RPMI8226 (cell line): ENCODE data around the gene TRIOBP.
A peak's percentile ranks its signal among the peaks of the same experiment; 100 is the strongest.
"Not testable (repeated sequence)": the region's sequence is repeated elsewhere in the genome, so short reads cannot be mapped to it uniquely, and the experiment has no call there.

Source experiments
- DNase-seq: peaks from one replicate; pipeline ENCODE4 v3.0.0-alpha.2; 2015

Gene TRIOBP

DNA sequence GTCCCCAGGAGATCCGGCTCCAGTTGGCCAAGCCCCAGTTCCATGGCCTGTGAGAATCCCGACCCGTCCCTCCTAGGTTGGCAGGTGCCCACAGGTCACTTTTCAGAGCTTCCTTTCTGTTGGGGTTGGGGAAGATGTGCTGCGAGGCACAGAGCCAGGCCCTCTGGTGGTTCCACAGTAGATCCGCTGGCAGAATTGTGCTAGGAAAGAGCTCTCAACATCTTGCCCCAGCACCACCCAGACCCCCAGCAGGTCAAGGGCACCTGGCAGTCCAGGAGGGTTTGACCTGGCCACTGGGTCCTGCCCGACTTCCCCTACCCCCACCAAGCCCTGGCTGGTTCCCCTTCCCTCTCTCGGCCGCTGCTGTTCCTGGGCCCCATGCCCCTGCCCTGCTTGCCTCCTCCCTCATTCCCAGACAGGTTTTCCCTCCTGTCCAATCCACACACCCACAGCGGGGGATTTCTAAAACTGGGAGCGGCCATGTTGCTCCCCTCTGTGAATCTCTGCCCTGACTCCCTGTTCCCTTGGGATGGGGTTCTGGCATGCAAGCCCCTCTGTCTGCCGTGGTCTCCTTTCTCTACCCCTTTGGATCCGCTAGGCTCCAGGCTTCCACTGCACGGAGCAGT, 84.7 kb downstream of the TRIOBP start:
- peak; percentile 76 for DNase-seq

DNA sequence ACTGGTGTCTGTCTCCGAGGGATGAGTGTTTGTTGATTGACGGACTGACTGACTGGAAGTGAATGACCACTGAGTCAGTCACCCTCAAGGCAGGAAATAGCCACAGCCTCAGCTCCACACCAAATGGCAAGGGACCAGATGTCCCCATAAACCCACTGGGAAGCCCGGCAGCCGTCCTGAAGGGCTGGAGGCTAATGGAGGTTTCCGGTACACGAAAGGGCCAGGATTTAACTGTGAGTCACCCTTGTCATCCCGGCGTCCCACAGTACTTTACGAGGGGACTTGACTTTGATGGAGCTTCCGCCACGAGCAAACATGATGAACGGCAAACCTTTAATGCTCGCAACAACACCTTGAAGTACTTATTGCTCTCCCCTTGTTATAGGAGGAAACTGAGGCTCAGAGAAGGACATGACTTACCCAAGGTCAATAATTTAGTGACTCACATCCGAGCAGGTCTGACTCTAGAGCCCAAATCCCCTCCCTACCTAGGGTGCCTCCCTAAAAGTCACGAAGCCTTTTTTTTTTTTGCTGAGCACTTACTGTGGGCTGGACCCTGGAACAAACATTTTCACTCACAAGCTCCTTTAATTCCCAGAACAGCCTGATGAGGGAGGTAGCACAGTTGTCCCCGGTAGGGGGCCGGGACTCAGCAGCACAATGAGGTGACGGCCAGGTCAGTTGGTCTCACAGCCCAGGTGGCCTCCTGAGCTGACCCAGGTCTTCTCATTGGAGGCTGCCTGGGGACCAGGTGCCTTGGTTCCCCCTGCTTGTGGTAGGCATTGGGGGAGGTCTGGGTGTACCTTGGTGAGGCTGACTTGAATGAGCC, 85.7 kb downstream of the TRIOBP start:
- no peak for DNase-seq

DNA sequence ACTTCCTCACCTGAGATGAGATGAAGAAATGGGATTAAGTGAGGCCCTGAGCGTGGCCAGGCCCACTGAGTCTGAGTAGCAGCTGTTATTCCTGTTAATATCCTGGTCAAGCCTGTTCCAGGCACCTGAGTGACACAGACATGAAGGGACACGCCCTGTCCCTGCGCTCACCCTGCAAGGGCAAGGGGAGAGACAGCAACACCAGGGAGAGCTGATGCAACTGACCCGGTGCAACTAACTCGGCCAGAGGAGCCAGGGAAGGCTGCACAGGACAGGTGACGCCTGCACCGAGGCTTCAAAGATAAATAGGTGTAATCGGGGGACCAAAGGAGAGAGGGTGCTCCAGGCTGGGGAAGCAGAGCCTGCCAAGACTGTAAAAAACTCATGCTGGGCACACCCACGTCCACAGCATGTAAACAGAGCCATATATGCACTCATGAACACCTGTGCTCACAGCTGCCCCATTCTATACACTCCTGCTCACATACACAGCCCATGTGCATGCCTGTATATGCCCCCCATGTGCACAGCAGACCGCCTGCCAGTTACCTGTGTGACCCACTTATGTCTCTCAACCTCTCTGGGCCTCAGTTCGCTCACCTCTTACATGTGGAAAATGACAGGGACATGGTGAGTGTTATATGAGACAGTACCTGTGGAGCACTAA, 88.1 kb downstream of the TRIOBP start:
- DNase-seq: no peak

DNA sequence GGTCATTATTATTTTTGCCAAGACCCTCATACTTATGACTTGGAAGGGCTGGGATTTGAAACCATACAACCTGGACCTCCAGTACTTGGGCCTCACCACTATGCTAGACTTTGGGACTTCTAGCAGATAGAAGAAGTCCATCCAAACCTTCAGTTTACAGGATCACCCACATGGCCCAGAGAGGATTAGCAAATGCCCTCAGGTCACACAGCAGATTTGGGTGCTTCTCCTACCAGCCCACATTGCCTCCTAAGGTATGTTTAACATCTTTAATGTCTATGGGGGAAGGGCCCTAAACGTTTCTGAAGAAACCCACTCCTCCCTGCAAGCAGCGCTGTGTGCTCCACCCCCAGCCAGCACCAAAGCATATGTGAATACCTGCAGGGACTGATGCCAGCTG, 93.4 kb downstream of the TRIOBP start:
- no peak for DNase-seq

DNA sequence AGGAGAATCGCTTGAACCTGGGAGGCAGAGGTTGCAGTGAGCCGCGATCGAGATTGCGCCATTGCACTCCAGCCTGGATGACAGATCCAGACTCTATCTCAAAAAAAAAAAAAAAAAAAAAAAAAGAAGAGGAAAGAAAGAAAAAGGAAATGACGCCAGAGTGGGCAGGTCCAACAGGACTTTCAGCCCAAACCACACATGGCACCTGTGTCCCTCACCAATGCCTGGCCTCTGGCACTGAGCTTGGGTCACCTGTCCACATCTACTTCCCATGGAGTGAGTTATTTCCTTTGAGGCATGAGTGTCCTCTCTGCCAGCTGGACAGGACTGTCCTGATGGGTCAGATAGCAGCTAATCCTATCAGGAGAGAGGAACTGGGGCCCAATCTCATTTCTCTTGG, 95.6 kb downstream of the TRIOBP start:
- DNase-seq: no peak

DNA sequence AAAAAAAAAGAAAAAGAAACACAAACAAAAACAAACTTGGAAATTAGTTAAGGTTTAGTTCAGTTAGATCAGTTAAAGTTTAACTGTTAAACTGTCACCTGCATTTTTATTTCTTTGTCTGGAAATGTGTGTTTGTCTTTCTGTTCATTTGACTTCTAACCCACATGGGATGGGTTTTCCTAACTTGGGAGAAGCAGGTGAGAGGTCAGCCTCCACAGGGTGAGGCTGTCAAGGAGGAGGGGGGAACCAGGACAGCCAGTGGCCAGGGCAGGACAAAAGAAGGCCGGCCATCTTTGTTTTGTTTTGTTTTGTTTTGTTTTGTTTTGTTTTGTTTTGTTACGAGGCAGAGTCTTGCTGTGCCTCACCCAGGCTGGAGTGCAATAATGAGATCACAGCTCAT, 97.5 kb downstream of the TRIOBP start:
- DNase-seq: no peak

DNA sequence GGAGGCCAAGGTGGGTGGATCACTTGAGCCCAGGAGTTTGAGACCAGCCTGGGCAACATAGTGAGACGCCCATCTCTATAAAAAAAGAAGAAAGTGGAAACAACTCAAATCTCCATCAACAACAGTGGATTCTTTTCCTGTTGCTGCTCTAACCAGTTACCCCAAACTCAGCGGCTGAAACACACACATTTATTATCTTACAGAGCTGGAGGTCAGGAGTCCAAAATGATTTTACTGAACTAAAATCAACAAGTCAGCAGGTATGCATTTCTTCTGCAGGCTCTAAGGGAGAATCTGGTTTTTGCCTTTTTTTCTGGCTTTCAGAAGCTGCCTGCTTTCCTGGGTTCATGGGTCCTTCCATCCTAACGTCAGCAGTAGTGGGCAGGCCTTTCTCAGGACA, 99.2 kb downstream of the TRIOBP start:
- no peak for DNase-seq

DNA sequence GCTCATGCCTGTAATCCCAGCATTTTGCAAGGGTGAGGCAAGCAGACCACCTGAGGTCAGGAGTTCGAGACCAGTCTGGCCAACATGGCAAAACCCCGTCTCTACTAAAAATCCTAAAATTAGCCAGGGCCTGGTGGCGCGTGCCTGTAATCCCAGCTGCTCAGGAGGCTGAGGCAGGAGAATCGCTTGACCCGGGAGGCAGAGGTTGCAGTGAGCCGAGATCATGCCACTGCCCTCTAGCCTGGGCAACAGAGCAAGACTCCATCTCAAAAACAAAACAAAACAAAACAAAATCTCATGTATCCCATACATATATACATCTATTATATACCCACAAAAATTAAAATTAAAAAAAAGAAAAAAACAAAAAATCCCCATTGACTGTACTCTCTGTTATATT, 100.4 kb downstream of the TRIOBP start:
- not testable (repeated sequence) for DNase-seq

DNA sequence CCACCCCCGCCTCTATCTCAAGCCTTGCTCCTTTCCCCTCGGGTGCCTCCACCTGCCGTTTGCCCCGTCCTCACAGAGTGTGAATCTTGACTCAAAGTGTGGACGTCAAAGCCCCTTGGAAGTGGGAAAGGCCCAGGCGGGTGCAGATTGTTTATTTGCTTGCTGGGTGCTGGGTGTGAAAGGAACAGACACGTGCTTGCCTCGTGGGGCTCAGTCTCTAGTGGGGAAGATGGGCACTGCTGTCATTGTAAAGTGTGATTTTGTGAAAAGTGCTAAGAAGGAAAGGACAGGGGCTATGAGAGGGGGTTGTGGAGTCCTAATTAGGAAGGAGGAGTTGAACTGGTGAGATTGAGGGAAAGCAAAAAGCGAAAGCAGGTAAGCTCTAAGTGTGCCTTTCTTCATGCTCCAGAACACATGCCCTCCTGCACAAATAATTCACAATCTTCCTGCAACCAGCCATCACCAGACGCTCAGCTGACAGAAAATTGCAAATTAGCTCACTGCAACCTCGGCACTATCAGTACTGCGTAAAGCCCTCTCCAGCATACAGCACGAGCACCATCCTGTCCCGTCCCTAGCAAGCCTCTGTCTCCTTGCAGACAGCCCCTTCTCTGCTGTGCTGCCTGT, 101.1 kb downstream of the TRIOBP start:
- peak; percentile 11 for DNase-seq

DNA sequence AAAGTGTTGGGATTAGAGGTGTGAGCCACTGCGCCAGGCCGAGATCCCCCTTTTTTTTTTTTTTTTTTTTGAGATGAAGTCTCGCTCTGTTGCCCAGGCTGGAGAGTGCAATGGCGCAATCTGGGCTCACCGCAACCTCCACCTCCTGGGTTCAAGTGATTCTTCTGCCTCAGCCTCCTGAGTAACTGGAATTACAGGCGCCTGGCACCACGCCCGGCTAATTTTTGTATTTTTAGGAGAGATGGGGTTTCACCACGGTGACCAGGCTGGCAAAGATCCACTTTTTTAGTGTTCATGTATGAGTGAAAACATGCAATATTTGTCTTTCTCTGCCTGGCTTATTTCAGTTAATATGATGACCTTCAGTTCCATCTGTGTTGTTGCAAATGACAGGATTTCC, 103.1 kb downstream of the TRIOBP start:
- DNase-seq: peak; percentile 18

DNA sequence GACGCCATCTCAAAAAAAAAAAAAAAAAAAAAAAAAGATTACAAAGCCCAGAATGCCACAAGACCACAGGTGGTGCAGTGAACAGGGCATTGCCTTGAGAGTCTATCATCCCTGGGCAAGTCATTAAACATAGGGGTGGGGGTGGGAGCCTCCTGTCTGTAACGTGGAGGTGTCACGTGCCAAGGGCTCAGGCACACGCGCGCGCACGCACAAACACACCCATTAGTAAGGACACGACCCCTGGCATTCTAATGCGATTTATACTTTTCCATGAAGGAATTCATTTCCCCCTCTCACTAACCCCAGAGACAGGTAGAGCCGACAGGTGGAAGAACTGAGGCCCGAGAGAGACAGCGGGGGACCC, 105.1 kb downstream of the TRIOBP start:
- DNase-seq: peak; percentile 33

DNA sequence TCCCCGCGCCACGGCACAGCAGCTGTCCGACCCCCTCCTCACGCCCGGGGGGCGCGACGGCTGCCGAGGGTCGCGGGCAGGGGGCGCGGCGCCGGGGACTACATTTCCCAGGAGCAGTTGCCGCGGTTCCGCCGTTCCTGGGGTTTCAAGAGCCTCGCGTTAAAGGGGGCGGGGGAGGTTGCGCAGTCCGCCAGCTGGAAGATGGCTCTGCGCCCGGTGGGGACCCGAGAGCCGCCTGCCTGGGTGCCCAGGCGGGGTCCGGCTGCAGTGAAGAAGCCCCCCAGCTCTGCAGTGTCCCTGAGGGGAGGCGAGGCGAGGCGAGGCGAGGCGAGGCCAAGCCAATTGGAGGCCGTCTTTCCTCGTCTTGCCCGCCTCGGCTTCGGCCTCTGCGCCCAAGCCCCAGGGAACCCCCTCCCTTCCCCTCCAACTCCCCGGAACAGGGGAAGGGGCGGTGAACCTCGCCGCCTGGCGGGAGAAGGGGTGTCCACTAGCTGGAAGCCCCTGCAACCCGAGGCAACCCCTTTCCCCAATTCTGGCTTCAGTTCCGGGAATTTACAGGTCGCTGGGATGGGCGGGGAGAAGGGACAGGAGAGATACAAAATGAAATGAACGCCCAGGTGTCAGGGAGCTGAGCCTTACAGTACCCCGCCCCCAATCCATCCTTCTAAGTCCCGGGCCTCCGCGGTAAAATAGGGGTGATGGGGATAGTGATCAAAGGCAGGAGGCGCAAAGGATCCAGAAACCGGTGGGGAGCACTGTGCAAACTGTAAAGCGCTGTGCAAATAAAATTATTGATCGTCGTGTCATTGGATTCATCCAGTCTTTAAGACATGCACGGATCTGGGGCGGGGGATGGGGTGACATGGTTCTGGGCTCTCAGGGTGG, 105.7 kb downstream of the TRIOBP start:
- peak; percentile 65 for DNase-seq

DNA sequence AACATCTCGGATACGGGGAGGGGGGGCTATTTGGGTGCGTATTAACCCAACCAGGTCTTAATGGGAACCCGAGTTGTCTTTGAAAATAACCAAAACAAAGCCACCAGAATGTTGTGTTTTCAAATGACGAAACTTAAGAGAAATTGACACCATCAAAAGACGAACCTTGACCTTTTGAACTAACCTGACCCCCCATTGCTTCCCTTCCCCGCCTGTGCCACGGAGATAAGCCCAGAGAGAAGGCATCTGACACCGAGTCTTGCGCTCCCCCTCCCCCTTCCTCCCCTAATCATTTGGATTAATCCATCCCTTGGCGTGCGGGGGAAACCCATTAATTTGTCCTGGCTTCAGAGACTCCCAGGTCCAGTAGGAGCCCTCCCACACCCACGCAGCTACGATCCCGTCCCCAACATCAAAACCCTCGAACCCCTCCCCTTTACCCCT, 106.4 kb downstream of the TRIOBP start:
- no peak for DNase-seq

DNA sequence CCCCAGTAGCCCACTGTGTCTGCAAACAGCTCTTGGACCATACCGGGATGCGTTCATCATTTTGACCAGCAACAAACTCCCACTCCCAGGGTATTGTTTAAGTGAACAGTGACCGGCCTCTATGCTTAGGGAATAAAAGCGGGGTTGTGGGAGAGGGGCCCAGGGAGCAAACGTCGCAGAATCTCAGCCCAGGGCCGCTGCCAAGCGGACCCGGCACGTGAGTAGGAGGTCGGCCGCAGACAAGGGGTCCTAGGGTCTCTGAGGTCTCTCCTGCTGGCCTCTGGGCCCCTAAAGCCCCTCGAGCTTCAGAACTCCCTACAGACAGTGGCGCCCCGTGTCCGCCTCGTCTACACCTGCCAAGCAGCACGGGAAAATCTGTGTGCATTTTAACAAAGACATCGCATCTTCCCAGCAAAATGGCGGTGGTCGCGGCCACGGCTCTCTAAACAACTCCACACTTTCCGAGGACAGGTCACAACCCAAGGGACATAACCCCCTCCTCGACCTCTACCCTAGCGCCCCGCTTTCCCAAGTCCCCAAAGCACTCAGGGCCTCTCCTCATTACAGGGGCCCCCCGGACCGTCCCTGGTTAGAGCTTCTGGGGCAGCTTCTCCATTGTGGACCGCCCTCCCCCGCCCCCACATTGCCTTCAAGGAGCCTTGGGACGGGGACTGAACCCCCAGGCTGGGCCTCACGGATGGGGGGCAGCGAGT, 106.9 kb downstream of the TRIOBP start:
- no peak for DNase-seq

DNA sequence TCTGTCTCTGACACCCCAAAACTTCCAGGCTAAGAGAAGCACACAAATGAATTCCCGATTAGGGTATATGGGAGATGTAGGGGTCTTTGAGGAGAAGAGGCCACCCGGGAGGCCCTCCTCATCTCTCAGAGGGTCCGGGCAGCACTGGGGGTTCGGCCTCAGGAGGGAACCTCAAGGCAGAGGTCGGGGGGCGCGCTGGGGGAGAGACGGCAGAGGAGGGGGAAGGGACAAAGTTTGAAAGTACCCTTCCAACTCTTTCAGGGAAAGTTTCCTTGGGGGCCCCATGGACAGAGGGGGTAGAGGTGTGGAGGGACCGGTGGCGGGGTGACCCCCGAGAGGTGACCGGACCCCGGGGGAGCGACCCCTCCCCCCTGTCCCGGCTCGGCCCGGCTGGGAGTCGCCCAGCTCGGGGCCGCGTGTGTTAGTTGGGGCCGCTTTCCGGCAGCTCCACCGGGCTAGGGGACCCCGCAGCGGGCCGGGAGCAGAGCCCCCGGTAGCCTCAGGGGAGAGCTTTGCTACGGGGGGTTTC, 107.6 kb downstream of the TRIOBP start:
- DNase-seq: peak; percentile 20

DNA sequence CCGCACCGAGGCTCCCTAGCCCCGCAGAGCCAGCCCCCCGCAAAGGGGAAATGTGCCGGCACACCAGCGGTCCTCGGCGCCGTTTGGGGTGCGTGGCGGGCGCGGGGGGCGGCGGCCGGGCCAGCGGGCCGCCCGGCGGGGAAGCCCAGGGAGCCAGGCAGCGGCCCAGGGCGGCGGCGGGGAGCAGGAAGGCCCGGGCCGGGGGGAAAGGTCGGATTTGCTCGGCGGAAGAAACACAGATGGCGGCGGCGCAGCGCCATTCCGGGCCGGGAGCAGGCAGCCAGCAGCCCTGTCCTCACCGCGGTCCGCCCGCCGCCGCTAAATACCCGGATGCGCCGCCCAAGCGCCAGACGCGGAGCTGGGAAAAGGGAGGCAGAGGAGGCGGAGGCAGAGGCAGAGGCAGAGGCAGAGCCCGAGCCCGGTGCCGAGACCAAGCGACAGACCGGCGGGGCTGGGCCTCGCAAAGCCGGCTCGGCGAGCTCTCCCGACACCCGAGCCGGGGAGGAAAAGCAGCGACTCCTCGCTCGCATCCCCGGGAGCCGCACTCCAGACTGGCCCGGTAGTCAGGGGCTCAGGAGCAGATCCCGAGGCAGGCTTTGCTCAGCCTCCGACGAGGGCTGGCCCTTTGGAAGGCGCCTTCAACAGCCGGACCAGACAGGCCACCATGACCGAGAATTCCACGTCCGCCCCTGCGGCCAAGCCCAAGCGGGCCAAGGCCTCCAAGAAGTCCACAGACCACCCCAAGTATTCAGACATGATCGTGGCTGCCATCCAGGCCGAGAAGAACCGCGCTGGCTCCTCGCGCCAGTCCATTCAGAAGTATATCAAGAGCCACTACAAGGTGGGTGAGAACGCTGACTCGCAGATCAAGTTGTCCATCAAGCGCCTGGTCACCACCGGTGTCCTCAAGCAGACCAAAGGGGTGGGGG, 108.3 kb downstream of the TRIOBP start:
- peak; percentile 87 for DNase-seq

DNA sequence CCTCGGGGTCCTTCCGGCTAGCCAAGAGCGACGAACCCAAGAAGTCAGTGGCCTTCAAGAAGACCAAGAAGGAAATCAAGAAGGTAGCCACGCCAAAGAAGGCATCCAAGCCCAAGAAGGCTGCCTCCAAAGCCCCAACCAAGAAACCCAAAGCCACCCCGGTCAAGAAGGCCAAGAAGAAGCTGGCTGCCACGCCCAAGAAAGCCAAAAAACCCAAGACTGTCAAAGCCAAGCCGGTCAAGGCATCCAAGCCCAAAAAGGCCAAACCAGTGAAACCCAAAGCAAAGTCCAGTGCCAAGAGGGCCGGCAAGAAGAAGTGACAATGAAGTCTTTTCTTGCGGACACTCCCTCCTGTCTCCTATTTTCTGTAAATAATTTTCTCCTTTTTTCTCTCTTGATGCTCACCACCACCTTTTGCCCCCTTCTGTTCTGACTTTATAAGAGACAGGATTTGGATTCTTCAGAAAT, 109.0 kb downstream of the TRIOBP start:
- peak; percentile 22 for DNase-seq

DNA sequence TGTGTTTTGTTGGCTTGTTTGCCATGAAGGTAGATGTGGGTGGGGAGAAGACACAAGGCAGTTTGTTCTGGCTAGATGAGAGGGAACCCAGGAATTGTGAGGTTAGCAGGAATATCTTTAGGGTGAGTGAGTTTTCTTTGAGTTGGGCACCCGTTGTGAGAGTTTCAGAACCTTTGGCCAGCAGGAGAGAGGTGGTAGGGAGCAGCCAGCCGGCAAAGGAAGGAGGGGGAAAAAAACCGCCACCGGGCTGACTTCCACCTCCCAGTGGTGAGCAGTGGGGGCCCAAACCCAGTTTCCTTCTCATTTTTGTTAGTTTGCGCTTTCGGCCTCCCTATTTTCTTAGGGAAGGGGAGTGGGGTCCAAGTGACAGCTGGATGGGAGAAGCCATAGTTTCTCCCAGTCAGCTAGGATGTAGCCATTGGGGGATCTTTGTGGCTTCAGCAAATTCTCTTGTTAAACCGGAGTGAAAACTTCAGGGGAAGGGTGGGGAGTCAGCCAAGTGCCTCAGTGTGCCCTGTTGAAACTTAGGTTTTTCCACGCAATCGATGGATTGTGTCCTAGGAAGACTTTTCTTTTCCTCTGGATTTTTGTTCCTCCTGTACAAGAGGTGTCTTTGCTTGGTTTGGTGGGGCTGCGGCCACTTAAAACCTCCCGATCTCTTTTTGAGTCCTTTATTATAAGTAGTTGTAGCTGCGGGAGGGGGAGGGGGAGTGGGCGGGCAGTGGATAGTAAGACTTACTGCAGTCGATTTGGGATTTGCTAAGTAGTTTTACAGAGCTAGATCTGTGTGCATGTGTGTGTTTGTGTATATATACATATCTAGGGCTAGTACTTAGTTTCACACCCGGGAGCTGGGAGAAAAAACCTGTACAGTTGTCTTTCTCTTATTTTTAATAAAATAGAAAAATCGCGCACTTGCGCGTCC, 109.8 kb downstream of the TRIOBP start:
- DNase-seq: peak; percentile 59
